T follicular helper cell (primary cell): ENCODE results near the gene ZNRF2.
A peak's percentile ranks its signal among the peaks of the same experiment; 100 is the strongest.
"Not testable (repeated sequence)": the region's sequence is repeated elsewhere in the genome, so short reads cannot be mapped to it uniquely, and the experiment has no call there.

Experiments used
- DNase-seq: peaks from one replicate; pipeline ENCODE4 v3.0.0-alpha.2; 2020; ENCODE audit warnings: low read depth

Gene ZNRF2

DNA sequence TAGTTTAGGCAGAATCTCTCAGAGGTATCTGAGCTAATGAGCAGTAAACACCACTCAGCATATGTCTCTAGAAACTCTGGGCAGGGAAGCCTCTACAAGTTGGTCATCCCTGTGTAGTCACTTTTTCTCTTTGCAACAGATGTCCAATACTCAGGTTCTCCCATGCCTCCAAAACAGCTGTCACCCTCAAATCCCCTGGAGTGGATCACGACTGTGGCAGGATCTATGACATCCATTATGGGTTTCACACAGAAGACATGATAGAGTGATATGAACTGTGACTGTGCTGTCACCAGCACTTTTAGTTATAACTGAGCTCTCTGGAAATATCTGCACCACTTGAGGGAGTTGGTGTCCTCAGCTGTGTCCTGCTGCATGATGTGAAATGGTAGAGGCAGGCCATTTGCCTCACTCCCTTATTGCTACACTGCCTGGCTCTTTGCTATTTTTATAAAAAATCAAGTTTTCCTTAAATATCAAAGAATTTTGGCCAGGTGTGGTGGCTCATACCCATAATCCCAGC lies 24.1 kb upstream of the ZNRF2 start:
- DNase-seq = no peak

DNA sequence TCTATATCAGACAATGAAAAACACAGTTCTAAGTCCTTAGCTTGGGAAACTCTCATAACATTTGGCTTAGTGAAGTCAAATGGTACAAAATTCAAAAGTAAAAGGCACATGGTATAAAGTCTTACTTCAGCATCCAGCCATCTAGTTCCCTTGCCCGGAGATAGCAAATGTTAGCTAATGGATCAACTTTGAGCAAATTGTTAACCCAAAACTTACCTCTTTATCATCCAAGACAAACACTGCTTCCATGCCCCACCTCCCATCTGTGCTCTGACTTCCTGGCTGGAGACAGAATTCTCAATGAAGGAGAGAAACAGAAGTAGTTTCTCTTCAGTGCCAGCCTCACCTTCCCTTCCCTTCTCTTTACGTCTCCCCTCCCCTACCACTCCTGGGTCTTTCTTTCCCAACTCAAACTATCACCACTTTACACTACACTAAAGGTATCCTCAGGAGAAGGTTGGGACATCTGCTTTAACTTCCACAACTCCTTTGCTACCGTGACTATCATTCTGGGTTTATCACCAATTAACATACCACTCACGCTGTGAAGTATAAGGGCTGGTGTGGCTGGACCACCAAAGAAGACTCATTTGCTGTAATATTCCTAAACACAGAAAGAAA lies 21.2 kb upstream of the ZNRF2 start:
- no peak for DNase-seq

DNA sequence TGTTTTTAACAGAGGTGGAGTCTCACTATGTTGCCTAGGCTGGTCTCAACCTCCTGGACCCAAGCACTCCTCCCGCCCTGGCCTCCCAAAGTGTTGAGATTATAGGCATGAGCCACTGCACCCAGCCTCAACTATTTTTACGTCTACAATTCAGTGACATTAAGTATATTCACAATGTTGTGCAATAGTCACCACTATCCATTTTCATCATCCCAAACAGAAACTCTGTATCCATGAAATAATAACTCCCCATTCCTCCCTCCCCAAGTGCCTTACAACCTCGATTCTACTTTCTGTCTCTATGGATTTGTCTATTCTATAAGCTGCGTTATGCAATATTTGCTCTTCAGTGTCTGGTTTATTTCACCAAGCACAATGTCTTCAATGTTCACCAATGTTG lies 20.3 kb upstream of the ZNRF2 start:
- DNase-seq = no peak

DNA sequence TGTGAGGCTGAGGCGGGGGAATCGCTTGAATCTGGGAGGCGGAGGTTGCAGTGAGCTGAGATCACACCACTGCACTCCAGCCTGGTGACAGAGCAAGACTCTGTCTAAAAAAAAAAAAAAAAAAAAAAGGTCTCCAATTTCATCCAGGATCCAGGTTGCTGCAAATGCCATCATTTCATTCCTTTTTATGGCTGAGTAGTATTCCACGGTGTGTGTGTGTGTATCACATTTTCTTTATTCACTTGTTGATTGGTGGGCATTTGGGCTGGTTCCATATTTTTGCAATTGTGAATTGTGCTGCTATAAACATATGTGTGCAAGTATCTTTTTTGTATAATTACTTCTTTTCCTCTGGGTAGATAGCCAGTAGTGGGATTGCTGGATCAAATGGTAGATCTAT lies 19.2 kb upstream of the ZNRF2 start:
- not testable (repeated sequence) for DNase-seq

DNA sequence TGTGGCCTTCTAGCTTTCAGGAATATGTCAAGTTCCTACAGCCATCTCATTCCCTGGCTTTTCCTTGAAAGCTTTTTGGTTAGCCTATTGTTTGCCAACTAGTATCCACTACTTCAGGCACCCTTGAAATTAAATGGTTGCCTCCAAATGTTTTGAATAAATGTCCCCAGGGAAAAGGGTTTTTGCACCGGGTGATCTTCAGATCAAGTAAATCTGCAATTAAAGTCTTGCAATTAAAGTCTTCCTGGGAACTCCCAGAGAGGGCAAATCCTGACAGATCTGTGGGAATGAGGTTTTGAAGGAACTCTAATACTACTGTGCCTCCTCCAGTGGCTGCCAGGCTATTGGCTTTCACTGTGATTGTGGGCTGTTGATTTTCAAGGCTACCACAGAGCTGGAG lies 17.7 kb upstream of the ZNRF2 start:
- DNase-seq = no peak

DNA sequence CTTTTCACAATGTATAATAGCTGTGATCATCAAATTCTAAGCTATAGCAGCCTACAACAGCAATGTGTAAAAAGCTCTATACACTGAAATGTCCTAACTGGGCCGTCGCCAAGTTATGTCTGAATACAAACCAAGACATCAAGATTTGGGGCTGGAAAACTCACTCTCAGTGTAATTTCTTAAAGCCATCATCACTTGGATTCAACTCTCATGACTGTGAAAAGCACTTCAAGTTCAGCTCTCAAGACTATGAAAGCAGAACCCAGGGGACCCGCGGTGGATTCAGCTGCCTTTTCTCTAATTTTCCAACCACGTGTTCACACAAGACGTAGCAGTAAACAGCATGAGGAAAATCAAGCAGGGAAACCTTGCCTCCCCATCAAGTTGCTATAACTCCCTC lies 15.8 kb upstream of the ZNRF2 start:
- no peak for DNase-seq

DNA sequence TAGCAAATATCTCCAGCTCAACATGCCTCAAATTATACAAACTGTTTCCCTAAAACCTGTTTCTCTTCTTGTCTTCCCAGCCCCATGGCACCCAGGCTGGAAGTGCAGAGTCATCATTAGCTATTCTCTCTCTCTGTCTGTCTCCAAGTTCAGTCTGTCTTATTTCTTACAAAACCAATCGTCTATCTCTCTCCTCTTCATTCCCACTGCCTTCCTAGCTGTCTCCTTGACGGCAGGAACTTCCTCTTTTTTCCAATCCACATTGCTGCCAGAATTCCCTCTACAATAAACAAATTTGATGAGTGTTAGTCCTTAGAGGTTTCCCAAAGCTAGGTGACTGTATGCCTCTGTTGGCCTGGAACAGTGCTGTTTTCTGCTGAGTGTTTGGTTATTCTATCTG lies 14.9 kb upstream of the ZNRF2 start:
- no peak for DNase-seq

DNA sequence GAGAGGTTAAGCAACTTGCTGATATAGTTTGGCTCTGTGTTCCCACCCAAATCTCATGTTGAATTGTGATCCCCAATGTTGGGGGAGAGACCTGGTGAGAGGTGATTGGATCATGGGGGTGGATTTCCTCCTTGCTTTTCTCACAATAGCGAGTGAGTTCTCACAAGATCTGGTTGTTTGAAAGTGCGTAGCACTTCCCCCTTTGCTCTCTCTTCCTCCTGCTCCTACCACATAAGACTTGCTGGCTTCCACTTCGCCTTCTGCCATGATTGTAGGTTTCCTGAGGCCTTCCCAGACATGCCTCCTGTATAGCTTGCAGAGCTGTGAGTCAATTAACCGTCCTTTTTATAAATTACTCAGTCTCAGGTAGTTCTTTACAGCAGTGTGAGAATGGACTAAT lies 13.5 kb upstream of the ZNRF2 start:
- no peak for DNase-seq

DNA sequence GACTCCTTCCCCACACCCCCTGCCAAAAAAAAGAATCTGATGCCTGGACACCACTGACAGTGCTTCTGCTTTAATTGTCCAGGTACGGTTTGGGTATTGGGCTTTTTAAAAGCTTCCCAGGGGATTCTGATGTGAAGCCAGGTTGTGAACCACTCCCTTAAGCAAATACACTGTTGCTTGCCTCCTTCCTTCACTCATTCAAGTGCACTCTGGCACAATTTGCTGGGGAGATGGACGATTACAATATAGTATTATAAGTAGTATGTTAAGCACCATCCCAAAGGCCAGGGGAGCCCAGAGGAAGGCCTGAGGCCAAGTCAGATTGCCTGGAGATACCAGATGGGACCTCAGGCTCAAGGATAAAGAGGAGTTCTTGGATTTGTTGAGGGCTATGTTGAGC lies 12.3 kb upstream of the ZNRF2 start:
- no peak for DNase-seq

DNA sequence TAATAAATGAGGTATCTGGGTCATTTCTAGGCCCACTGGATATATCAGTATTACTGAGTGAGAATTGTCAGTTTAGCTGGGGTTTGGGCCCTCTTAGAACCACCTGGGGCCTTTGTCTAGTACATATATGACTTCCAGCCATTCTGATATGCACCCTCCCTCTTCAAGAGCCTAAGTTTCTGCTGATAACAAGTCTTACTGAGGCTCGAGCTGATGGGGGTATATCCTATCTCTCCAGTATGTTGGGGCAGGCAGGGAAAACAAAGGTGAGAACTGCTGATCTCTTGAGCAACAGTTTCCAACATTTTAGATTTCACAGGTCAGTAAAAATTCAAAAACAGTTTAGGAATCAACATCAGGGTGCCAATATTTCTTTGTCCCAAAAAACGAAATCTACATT lies 10.8 kb upstream of the ZNRF2 start:
- DNase-seq = no peak

DNA sequence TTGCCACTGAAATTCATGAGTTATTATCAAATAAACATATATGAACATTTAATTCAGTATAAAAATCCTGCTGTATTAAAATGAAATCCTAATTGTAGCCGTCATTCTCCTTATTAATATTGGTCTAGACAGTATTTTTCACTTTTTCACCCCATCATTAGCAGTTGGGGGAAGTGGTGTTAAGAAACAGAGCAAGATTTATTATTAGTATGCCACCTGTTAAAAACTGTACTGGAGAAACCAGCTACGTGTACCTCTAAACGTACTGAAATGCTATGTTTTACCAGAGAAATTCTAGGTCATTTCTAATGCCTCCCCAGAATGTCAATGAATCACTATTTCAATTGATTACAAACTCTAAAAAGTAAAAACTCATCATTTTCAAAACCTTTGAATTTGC lies 9.8 kb upstream of the ZNRF2 start:
- DNase-seq = no peak

DNA sequence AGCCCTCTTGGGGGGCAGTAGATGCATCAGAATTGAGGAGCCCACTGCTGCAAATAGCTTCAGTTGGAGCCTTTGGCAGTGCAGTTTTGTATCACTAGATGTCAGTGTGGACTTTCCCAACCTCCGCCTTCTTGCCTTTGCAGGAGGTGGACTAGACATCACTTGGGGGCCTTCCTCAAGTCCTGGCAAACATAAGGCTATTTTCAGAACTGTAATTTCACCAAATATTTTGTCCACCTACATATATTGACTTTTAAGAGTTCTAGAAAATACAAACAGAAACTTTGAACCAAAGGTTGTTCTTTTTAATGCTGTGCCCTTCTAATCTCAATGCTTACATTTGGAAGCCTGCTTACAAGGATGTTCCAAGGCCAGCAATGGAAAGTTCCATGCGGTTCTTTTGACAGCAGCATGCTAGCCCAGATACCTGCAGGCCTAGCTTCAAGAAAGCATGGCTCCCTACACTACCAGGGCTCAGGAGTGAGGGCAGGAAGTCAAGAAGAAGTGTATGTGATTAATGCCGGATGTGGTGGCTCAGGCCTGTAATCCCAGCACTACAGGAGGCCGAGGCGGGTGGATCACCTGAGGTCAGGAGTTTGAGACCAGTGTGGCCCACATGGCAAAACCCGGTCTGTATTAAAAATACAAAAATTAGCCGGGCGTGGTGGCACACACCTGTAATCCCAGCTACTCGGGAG lies 8.0 kb upstream of the ZNRF2 start:
- DNase-seq = peak; percentile 38

DNA sequence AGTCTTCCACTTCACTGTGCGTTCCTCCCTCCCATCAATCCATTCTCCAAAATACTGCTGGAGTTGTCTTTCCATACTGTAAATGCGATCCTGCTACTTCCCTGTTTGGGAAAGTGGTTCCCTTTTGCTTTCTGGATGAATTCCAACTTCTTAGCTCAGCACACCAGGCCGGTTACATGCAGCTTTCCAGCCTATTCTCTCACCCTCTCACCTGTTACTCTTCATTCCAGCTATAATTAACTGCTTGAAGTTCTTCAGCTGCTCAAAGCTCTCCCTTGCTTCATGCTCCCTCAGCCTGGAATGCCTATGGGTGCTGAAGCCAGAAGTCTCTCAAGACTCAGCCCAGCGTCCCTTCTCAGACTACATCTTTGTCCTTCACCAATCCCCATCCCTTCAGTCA lies 6.0 kb upstream of the ZNRF2 start:
- no peak for DNase-seq

DNA sequence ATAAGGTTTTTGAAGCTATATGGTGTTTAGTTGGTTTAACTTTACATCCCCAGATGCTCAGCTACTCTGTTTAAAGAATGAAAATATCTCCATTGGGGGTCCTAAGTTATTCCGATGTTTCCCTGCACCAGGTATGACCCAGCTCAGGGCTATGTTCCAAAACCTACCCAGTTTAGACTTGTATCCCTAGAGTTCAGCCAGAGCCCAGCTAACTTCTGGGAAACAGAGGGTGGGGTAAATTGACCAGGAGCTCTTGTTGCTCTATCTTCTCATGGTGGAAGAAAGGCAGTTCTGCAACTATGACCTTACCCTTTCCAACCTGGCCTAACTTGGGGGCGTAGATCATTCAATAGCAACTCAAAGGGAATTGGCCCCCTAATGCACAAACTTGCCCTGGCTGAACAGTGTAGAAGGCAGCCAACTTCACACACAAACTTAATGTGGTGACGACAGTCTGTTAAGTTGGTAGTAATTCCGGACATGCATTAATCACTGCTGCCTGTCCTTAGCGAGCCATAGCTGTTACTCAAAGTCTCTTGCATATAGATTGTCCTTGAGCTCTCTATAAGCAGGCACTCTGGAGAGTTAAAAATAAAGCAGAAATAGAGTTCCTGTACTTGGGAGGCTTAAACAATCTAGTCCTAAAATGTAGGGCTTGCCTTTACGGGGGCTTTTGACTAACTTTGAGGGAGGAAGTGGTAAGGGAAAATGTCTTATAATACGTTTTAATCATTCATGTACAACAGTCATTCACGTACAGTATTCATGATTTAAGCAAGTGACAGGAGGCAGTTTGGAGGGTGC lies 5.3 kb upstream of the ZNRF2 start:
- no peak for DNase-seq

DNA sequence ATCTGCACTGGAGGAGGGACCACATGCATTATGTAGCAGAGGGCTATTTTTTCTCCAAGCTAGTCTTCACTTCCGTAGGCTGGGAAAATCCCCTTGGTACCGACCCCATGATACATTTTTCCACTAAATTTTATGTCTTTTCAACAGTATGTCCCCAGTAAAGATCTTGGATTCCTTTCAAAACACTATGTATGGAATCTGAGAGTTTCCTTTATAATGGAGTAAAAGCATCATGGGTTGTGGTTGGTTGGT lies 4.8 kb upstream of the ZNRF2 start:
- no peak for DNase-seq

DNA sequence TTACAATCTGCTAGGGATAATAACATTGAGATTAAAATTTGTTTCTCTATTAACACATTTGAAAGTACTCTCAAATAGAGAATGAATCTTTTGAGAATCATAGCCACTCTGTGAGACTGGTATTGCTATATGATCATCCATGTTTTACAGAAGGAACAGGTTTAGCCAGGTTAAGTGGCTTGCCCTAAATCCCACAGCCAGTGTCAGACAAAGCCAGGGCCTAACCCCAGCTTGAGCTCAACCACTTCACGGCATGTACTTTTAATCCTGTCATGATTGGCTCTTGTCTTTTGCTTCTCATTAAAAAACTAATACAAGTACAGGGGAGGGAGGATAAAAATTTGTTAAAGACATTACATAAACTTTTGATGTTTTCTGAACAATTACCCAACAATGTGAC lies 3.8 kb upstream of the ZNRF2 start:
- DNase-seq = no peak

DNA sequence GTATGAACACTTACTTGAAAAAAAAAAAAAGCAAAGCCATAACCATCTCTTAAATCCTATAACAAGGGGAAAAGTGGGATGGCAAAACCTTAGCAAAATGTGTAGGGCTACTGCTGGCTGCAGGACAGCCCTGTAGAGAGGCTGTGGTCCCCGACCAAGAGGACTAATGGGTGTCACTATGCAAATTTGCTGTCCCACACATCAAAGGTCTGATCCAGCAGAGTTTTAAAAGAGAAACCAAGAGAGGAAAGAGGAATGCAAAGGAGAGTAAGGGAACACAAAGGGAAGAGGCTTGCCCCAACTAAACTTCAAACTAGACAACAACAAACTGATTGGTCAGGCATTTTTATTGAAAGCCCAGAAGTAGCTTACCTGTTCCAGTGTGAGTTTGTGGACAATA lies 3.1 kb upstream of the ZNRF2 start:
- no peak for DNase-seq

DNA sequence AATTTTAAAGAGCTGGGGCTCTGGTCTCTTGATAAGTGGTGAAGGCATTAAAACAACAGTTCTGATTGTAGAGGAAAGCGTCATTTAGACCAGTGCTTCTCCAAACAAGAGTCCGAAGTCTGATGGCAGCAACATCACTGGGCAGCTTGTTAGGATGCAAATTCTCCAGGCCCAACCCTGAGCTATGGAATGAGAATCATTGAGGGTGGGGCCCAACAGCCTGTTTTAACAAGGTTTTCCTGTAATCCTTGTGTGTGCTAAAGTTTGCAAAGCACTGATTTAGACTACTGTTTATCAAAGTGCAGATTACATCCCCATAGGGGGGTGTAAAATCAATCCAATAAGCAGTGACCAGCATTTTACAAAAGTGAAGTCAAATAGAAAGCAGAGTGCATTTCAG lies 2.6 kb upstream of the ZNRF2 start:
- DNase-seq = no peak

DNA sequence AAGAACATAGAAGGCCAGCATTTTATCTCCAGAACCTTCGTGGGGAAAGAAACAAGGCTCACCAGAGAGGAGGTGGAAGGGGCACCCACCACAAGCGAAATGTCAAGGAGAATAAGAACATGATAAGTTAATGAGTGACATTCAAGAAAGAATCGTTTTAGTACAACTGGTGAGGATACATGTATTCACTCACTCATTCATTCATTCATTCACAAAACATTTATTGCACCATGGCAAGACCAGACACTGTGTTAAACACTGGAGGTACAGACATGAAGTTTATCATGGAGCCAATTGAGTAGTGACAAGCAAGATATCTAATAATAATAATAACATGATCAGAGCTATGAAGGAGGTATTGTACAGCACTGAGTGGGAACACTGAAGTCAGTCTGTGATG lies 1.7 kb upstream of the ZNRF2 start:
- no peak for DNase-seq

DNA sequence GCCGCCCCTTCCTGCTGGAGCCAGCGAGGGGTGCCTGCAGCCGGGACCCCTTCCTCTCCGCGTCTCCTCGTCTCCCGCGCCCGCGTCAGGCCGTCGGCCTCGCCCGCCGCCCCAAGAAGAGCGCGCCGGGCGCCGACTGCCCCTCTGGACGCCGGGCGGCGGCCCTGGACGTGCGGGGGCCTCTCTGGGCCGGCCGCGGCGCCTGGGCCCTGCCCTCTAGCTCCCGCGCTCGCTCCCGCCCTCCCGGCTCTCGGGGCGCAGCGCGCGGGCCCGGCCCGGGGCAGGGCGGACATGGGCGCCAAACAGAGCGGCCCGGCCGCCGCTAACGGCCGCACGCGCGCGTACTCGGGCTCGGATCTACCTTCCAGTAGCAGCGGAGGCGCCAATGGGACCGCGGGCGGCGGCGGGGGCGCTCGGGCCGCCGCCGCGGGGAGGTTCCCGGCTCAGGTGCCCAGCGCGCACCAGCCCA lies 704 bp downstream of the ZNRF2 start:
- DNase-seq = peak; percentile 14

DNA sequence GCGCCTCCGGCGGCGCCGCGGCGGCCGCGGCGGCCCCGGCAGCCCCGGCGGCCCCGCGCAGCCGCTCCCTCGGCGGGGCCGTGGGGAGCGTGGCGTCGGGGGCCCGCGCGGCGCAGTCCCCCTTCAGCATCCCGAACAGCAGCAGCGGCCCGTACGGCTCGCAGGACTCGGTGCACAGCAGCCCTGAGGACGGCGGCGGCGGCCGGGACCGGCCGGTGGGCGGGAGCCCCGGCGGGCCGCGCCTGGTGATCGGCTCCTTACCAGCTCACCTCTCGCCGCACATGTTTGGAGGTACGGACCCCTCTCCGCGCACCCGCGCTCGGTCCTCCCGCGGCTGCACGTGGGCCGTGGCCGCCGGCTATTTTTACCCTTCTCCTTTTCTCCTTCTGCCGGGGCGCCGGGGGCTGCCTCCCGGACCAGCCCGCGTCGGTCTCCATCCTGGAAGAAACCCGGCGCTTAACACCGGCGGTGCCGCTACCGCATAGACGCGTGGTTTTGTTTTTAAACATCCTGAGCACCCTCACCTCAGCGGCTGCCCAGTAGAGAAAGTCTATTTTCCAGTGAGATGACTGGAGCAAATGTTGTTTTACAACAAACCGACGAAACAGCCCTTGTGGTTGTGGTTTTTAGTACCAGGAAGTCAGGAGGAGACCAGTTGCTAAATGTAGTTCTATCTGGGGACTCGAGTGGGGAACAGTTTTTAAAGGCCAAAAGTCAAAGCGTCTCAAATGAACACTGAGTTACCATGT lies 1.3 kb downstream of the ZNRF2 start:
- peak; percentile 16 for DNase-seq

DNA sequence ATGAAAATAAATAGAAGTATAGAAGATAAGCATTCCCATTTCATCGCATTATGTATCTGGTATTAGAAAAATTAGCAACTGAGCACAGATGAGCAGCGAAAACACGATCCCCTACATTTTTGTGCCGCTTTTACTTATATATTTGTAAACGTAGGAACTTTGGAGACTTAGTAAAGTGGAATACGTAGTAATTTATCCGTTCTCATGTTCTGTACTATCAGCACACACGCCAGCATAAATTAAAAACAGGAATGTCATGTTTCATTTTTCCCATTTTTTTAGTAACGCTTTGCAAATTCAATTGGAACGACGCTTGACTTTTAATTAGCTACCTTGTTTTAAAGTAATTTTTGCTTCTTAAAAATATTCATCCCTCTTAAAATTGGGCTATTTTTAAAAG lies 2.4 kb downstream of the ZNRF2 start:
- DNase-seq = no peak

DNA sequence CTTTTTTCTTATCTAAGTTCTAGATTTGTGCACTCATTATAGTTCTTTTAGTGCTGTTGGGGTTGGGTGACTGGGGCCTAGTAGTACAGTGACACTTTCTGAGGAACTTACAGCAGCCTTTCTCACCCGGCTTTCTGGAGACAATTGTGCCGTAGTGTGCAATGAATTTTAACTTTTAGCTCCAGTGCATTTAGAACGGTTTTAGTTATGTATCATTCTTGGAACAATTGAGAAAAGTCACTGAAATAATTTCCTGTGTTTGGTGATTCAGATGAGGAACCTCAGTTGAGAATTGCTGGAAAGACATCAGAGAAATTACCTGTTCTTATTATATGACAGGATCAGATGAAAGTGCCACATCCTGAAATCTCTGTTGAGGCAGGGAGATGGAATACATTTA lies 3.2 kb downstream of the ZNRF2 start:
- not testable (repeated sequence) for DNase-seq
